Skeletal muscle satellite cell (primary cell): ENCODE data around the gene GPR78.
"Not testable (repeated sequence)": the region's sequence is repeated elsewhere in the genome, so short reads cannot be mapped to it uniquely, and the experiment has no call there.

Experiments used
- H3K27me3 ChIP-seq: 2 replicates; pipeline ENCODE4 v1.7.0; 2013; ENCODE audit warnings: low read length; ENCODE audit not compliant: control insufficient read depth, insufficient read depth
- H3K36me3 ChIP-seq: 2 replicates; pipeline ENCODE4 v1.7.0; 2013; ENCODE audit warnings: mild to moderate bottlenecking, control low read depth, low read length; ENCODE audit not compliant: insufficient read depth
- H3K4me1 ChIP-seq: 2 replicates; pipeline ENCODE4 v1.7.0; 2013; ENCODE audit warnings: low read length; ENCODE audit not compliant: control insufficient read depth, insufficient read depth
- H3K4me2 ChIP-seq: 2 replicates; pipeline ENCODE4 v1.7.0; 2013; ENCODE audit warnings: mild to moderate bottlenecking, low read length
- H3K4me3 ChIP-seq: 2 replicates; pipeline ENCODE4 v1.7.0; 2013; ENCODE audit warnings: low read length
- H3K9ac ChIP-seq: 2 replicates; pipeline ENCODE4 v1.7.0; 2013; ENCODE audit warnings: mild to moderate bottlenecking, low read depth, low read length, moderate library complexity
- H3K9me3 ChIP-seq: replicated peaks from 2 replicates; pipeline ENCODE4 v1.7.0; 2013; ENCODE audit warnings: mild to moderate bottlenecking, control low read depth, low read length

GPR78 gene

GRCh38 chr4:8574796-8575370 is 5.3 kb upstream of the GPR78 start:
- no peak overlapping the region for H3K9ac ChIP-seq
- peaks cover 45% of the 10 kb centered on the region for H3K27me3 ChIP-seq
- H3K4me1 ChIP-seq, result no peaks in the 10 kb centered on the region
- no peak overlapping the region for H3K4me3 ChIP-seq
- H3K36me3 ChIP-seq, result no peaks in the 10 kb centered on the region
- H3K9me3 ChIP-seq, result no peaks in the 10 kb centered on the region
- no peak overlapping the region for H3K4me2 ChIP-seq

GRCh38 chr4:8575457-8575856 is 4.7 kb upstream of the GPR78 start:
- no peak overlapping the region for H3K9ac ChIP-seq

GRCh38 chr4:8576591-8576990 is 3.6 kb upstream of the GPR78 start:
- H3K4me3 ChIP-seq, H3K36me3 ChIP-seq, H3K4me2 ChIP-seq, H3K9ac ChIP-seq, H3K4me1 ChIP-seq, H3K9me3 ChIP-seq: not testable (repeated sequence)
- H3K27me3 ChIP-seq, result peaks cover 58% of the 10 kb centered on the region

More at GRCh38 chr4:8575457-8575856, 4.7 kb upstream of the GPR78 start:
- Histone ChIP-seq H3K4me3 (no peak overlapping the region), H3K36me3 (no peaks in the 10 kb centered on the region), H3K27me3 (peaks cover 47% of the 10 kb centered on the region), H3K9me3 (no peaks in the 10 kb centered on the region), H3K4me2 (no peak overlapping the region), H3K4me1 (no peaks in the 10 kb centered on the region)

GRCh38 chr4:8577046-8577445 is 3.1 kb upstream of the GPR78 start:
- Histone ChIP-seq H3K27me3 (peaks cover 59% of the 10 kb centered on the region), H3K4me1 (no peaks in the 10 kb centered on the region), H3K4me2 (no peak overlapping the region), H3K9ac (no peak overlapping the region), H3K9me3 (no peaks in the 10 kb centered on the region), H3K36me3 (no peaks in the 10 kb centered on the region), H3K4me3 (no peak overlapping the region)

- H3K4me1 ChIP-seq, result no peaks in the 10 kb centered on the region
- H3K27me3 ChIP-seq, result peaks cover 65% of the 10 kb centered on the region
- H3K9me3 ChIP-seq, result no peaks in the 10 kb centered on the region
- no peak overlapping the region for H3K4me3 ChIP-seq
- H3K36me3 ChIP-seq, result no peaks in the 10 kb centered on the region
- no peak overlapping the region for H3K4me2 ChIP-seq
- no peak overlapping the region for H3K9ac ChIP-seq
Measured at GRCh38 chr4:8577972-8578371, 2.2 kb upstream of the GPR78 start.

- no peak overlapping the region for H3K9ac ChIP-seq
- no peaks in the 10 kb centered on the region for H3K9me3 ChIP-seq
- H3K27me3 ChIP-seq, result peaks cover 70% of the 10 kb centered on the region
- no peaks in the 10 kb centered on the region for H3K36me3 ChIP-seq
- no peak overlapping the region for H3K4me3 ChIP-seq
- H3K4me2 ChIP-seq, result no peak overlapping the region
- no peaks in the 10 kb centered on the region for H3K4me1 ChIP-seq
Measured at GRCh38 chr4:8578717-8579116, 1.5 kb upstream of the GPR78 start.

GRCh38 chr4:8579526-8580320 is 469 bp upstream of the GPR78 start:
- Histone ChIP-seq H3K4me1 (no peaks in the 10 kb centered on the region), H3K36me3 (no peaks in the 10 kb centered on the region), H3K9ac (no peak overlapping the region), H3K4me2 (no peak overlapping the region), H3K4me3 (no peak overlapping the region), H3K9me3 (no peaks in the 10 kb centered on the region), H3K27me3 (peaks cover 70% of the 10 kb centered on the region)

- H3K4me1 ChIP-seq, result no peaks in the 10 kb centered on the region
- peaks cover 80% of the 10 kb centered on the region for H3K27me3 ChIP-seq
- H3K4me2 ChIP-seq, result no peak overlapping the region
- H3K4me3 ChIP-seq, result no peak overlapping the region
- no peaks in the 10 kb centered on the region for H3K36me3 ChIP-seq
- H3K9ac ChIP-seq, result no peak overlapping the region
- H3K9me3 ChIP-seq, result no peaks in the 10 kb centered on the region
Measured at GRCh38 chr4:8581094-8581861, 1.1 kb downstream of the GPR78 start.

- no peak overlapping the region for H3K4me2 ChIP-seq
- H3K9ac ChIP-seq, result no peak overlapping the region
- H3K9me3 ChIP-seq, result no peaks in the 10 kb centered on the region
- H3K36me3 ChIP-seq, result no peaks in the 10 kb centered on the region
- H3K4me3 ChIP-seq, result no peak overlapping the region
- no peaks in the 10 kb centered on the region for H3K4me1 ChIP-seq
- peaks cover 84% of the 10 kb centered on the region for H3K27me3 ChIP-seq
Measured at GRCh38 chr4:8582016-8582415, 1.8 kb downstream of the GPR78 start.

- Histone ChIP-seq H3K4me1 (no peaks in the 10 kb centered on the region), H3K36me3 (no peaks in the 10 kb centered on the region), H3K9me3 (no peaks in the 10 kb centered on the region), H3K4me3 (no peak overlapping the region), H3K9ac (no peak overlapping the region), H3K4me2 (no peak overlapping the region), H3K27me3 (peaks cover 83% of the 10 kb centered on the region)
Measured at GRCh38 chr4:8582436-8582835, 2.2 kb downstream of the GPR78 start.

- Histone ChIP-seq H3K4me3 (no peak overlapping the region), H3K9me3 (no peaks in the 10 kb centered on the region), H3K4me2 (no peak overlapping the region), H3K27me3 (peaks cover 81% of the 10 kb centered on the region), H3K9ac (no peak overlapping the region), H3K36me3 (no peaks in the 10 kb centered on the region), H3K4me1 (no peaks in the 10 kb centered on the region)
Measured at GRCh38 chr4:8582941-8583654, 2.9 kb downstream of the GPR78 start.
